Natural killer cell (primary cell): ENCODE measurements around the gene IRF2BP2. TPM values are rescaled to one million over a fixed set of nuclear protein-coding genes. Genes with fewer than 3 reads are reported as not detected.

Experiments
- ATAC-seq, 3 donors: fragments of 150-1000 bp in 2 of 3; fragments of 200-7000 bp in 1 of 3; cut with Tn5 transposase; 1 replicate in 1 of 3; 2 replicates in 2 of 3; pipeline ENCODE4 v1.10.0; 2021; ENCODE audit warnings: mild to moderate bottlenecking in 2 of 3, moderate library complexity in 2 of 3
- DNase-seq, 2 donors: peaks; one replicate each; pipeline versions ENCODE4 v3.0.0 to v3.0.0-alpha.2; 2013 to 2021; ENCODE audit warnings: mixed read lengths in 1 of 2
- H3K27ac ChIP-seq: one replicate; pipeline ENCODE4 v1.5.1; 2013; ENCODE audit warnings: mild to moderate bottlenecking, low read length
- H3K27me3 ChIP-seq: one replicate; pipeline ENCODE4 v1.6.1; 2013; ENCODE audit warnings: low read length; ENCODE audit not compliant: control insufficient read depth, insufficient read depth
- H3K36me3 ChIP-seq: one replicate; pipeline ENCODE4 v1.6.1; 2013; ENCODE audit warnings: low read length; ENCODE audit not compliant: control insufficient read depth, insufficient read depth
- H3K4me1 ChIP-seq: one replicate; pipeline ENCODE4 v1.6.1; 2013; ENCODE audit warnings: low read length; ENCODE audit not compliant: control insufficient read depth, insufficient read depth
- H3K4me3 ChIP-seq: one replicate; pipeline ENCODE4 v1.5.1; 2013; ENCODE audit warnings: low read length
- H3K9me3 ChIP-seq: one replicate; pipeline ENCODE4 v1.6.1; 2013; ENCODE audit warnings: low read length; ENCODE audit not compliant: control insufficient read depth, insufficient read depth
- H3K27ac Mint-ChIP-seq, 2 donors: one replicate each; pipeline ENCODE4 v1.8.0; 2022; ENCODE audit warnings: mild to moderate bottlenecking in 2 of 2, mixed read lengths in 2 of 2, moderate library complexity in 1 of 2
- H3K27me3 Mint-ChIP-seq, 2 donors: one replicate each; pipeline ENCODE4 v1.8.0; 2022; ENCODE audit warnings: low read depth in 2 of 2, mixed read lengths in 2 of 2
- H3K36me3 Mint-ChIP-seq: one replicate; pipeline ENCODE4 v1.8.0; 2022; ENCODE audit warnings: mixed read lengths
- H3K4me1 Mint-ChIP-seq, 2 donors: one replicate each; pipeline ENCODE4 v1.8.0; 2022; ENCODE audit warnings: mixed read lengths in 2 of 2
- H3K4me3 Mint-ChIP-seq: one replicate; pipeline ENCODE4 v1.8.0; 2022; ENCODE audit warnings: mild to moderate bottlenecking, moderate library complexity, mixed read lengths
- H3K9me3 Mint-ChIP-seq, 2 donors: one replicate each; pipeline ENCODE4 v1.8.0; 2022; ENCODE audit warnings: mixed read lengths in 2 of 2
- CTCF ChIP-seq: fragments of 200-600 bp; IDR thresholded peaks from one replicate; pipeline ENCODE4 v1.8.0; 2022; ENCODE audit warnings: antibody characterized with exemption
- WGBS: methylation state at CpG from one replicate; pipeline ENCODE4 v1.1.7; 2013; ENCODE audit warnings: missing lambda C conversion rate; ENCODE audit not compliant: insufficient coverage; 5-methylcytosine and 5-hydroxymethylcytosine counted together
- intact Hi-C: fragments of 100-400 bp; cut with micrococcal nuclease; formaldehyde crosslinking; loops from one replicate; pipeline ENCODE4 v1.14.2; 2022
- total RNA-seq, 4 donors: library from RNA; stranded (reverse); fragments of 120-200 nt in 1 of 4; gene quantifications; one replicate each; pipeline versions ENCODE4 v1.2.3 to v1.2.4, GENCODE V29; 2013 to 2022

IRF2BP2 gene
- total RNA-seq, 3 donors from 2014 or later (not counting 1 experiment from before 2014, with no cell fraction given): 186 to 315 (median 266) TPM

GRCh38 chr1:234559902-234560676 lies 49.9 kb downstream of the IRF2BP2 start:
- 90% methylated on average over 14 of the region's 14 CpGs for WGBS
- H3K27ac Mint-ChIP-seq: no peak overlapping the region
- no peaks in the 10 kb centered on the region for H3K9me3 Mint-ChIP-seq
- DNase-seq (no peak), ATAC-seq (no peak)
- H3K4me1 Mint-ChIP-seq: no peaks in the 10 kb centered on the region
- Histone ChIP-seq H3K36me3 (no peaks in the 10 kb centered on the region), H3K4me3 (no peak overlapping the region), H3K27ac (no peak overlapping the region), H3K9me3 (no peaks in the 10 kb centered on the region), H3K4me1 (no peaks in the 10 kb centered on the region), H3K27me3 (no peaks in the 10 kb centered on the region)
- no peaks in the 10 kb centered on the region for H3K27me3 Mint-ChIP-seq
- H3K4me3 Mint-ChIP-seq: no peak overlapping the region
- intact Hi-C loops: no loop called here
- H3K36me3 Mint-ChIP-seq: no peaks in the 10 kb centered on the region
- no peak for TF ChIP-seq CTCF

- H3K9me3 ChIP-seq: no peaks in the 10 kb centered on the region
- H3K4me1 ChIP-seq: no peaks in the 10 kb centered on the region
- Mint-ChIP-seq H3K9me3 (no peaks in the 10 kb centered on the region), H3K4me1 (no peaks in the 10 kb centered on the region), H3K27ac (no peak overlapping the region), H3K36me3 (no peaks in the 10 kb centered on the region), H3K4me3 (no peak overlapping the region), H3K27me3 (no peaks in the 10 kb centered on the region)
- WGBS: 90% methylated on average over 6 of the region's 6 CpGs
- no peaks in the 10 kb centered on the region for H3K36me3 ChIP-seq
- intact Hi-C loops: no loop called here
- H3K4me3 ChIP-seq: no peak overlapping the region
- no peak for DNase-seq
- TF ChIP-seq CTCF: no peak
- no peaks in the 10 kb centered on the region for H3K27me3 ChIP-seq
- no peak overlapping the region for H3K27ac ChIP-seq
- no peak for ATAC-seq
These were observed 50.7 kb downstream of the IRF2BP2 start for GRCh38 chr1:234559152-234559901.

- H3K27ac ChIP-seq: no peak overlapping the region
- Mint-ChIP-seq H3K27me3 (no peaks in the 10 kb centered on the region), H3K27ac (no peak overlapping the region), H3K36me3 (no peaks in the 10 kb centered on the region), H3K4me1 (no peaks in the 10 kb centered on the region), H3K9me3 (no peaks in the 10 kb centered on the region), H3K4me3 (no peak overlapping the region)
- intact Hi-C loops: no loop called here
- WGBS: 92% methylated on average over 8 of the region's 10 CpGs
- no peak for DNase-seq
- no peaks in the 10 kb centered on the region for H3K36me3 ChIP-seq
- no peak for TF ChIP-seq CTCF
- ATAC-seq: peak in 1 of 3 donors; percentile 54
- no peaks in the 10 kb centered on the region for H3K9me3 ChIP-seq
- H3K27me3 ChIP-seq: no peaks in the 10 kb centered on the region
- H3K4me1 ChIP-seq: no peaks in the 10 kb centered on the region
- H3K4me3 ChIP-seq: no peak overlapping the region
These were observed 51.6 kb downstream of the IRF2BP2 start for GRCh38 chr1:234558330-234558836.
